CD4-positive, alpha-beta T cell treated with Interferon gamma for 1 hour (primary cell): ENCODE measurements around the gene PBRM1.

Experiments used
- DNase-seq: peaks from one replicate; pipeline ENCODE4 v3.0.0-alpha.2; 2020

The PBRM1 gene

GRCh38 chr3:52663098-52663497 lies 22.6 kb downstream of the PBRM1 start:
- DNase-seq: no peak

DNA sequence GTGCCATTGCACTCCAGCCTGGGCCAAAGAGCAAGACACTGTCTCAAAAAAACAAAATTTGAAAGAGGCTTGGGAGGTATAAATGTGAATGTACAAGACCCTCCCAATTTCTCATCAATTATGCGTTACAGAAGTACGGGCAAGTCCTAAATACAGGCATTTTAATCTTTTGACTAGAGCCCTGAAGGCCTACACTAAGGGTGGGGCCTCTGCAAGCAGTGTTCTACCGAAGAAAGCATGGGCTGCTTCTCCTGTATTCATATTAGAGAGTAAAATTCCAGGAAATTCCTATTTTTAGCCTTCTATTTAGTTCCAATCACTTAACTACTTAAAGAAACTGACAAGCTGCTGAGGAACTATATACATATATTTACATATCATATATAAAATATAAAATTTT lies 25.7 kb downstream of the PBRM1 start:
- DNase-seq: no peak

DNA sequence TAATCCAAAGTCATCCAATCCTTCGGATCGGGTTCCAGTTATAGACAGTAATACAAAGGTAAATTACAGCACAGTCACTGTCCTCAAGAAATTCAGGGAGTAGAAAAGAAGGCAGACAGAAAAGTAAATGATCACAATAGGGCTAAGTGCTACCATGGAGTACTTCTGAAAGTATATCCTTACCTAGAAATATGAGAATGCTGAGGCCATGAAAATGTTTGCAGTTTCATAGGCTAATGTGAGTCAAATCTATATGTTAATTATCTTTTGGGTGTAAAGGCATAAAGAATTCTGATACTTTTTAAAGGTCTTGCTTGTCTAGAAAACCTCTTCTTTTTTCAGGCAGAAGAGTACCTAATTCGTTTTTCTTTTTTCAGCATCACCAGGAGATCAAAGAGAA lies 29.8 kb downstream of the PBRM1 start:
- no peak for DNase-seq

GRCh38 chr3:52651592-52651991 lies 34.1 kb downstream of the PBRM1 start:
- no peak for DNase-seq

DNA sequence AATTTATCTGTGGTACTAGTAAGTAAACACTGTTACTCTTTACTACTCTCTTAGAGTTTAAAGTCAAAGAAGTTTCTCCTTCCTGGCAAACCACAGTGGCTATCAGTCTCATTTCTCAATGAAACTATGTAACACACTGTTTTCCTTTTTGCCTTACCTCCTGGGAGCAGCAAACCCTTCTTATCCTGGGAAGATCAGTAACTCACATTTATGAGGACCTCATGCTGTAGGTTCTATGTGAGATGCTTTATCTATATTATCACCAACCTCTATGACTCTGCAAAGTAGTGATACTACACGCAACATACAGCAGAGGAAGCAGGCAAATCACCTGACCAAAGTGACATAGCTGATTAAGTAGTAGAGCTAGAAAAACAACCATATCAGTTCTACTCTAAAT lies 35.3 kb downstream of the PBRM1 start:
- no peak for DNase-seq

GRCh38 chr3:52649461-52650210 lies 36.1 kb downstream of the PBRM1 start:
- no peak for DNase-seq

DNA sequence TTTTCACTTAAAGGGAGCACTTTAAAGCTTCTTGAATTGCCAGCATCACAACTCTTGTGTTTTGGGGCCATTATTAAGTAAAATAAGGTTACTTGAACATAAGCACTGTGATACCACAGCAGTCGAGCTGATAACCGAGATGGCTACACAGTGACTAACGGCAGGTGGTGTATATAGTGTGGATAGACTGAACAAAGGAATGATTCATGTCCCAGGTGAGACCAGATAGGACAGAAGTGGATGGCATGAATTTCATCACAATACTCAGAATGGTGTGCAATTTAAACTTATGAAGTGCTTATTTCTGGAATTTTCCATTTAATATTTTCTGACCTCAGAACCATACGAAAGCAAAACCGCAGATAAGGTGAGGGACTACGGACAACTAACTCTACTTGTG lies 40.2 kb downstream of the PBRM1 start:
- no peak for DNase-seq

DNA sequence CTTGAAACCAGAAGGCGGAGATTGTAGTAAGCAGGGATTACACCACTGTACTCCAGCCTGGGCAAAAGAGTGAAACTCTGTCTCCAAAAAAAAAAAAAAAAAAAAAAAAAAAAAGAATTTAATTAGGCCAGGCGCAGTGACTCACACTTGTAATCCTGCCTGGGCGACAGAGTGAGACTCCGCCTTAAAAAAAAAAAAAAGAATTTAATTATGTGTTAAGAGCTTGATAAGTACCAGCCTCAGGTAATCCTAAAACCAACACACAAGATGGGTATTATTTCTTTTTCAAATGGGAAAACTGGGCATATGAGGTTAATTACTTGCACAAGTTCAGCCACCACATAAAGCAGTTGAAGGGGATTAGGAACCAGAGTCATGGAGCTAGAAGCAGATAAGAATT lies 49.0 kb downstream of the PBRM1 start:
- no peak for DNase-seq

DNA sequence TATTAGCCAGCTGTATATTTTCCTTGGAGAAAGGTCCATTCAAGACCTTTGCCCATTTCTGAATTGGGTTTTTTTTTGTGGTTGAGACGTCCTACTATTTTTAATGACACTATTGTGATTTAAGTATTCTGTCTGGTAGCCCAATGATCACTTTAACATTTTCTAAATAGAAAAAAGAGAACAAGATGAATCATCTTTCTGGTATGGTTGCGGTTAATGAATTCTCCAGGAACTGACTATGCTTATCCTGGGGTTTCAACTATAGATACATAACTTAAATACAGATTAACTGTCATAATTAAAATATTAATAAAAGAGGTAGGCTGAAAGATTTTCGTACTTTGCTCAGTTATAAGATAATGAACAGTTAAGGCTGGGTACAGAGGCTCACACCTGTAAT lies 51.9 kb downstream of the PBRM1 start:
- no peak for DNase-seq

GRCh38 chr3:52625041-52625440 lies 60.7 kb downstream of the PBRM1 start:
- no peak for DNase-seq

DNA sequence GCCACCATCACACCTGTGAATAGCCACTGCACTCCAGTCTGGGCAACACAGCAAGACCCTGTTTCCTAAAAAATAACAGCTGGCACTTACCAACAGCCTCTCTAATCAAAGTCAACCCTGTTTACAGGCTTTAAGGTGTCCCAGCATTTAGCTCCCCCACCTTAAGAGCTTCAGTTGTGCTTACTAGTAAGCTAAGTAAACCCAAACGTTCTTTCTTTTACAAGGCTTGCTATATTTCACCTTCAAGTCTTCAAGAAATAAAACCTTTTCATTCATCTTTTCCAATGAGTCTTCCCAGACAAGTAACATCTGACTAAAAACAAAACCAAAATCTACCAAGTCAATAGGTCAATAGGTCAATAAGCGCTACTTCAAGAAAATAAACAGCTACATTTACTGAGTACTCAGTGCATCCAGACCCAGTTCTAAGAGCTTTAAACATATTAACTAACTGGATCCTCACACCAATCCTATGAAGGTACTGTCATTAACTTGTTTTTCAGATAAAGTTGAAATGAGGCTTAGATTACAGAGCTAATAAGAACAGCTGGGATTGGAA lies 62.4 kb downstream of the PBRM1 start:
- DNase-seq: no peak

- DNase-seq: no peak
These were observed 65.1 kb downstream of the PBRM1 start for GRCh38 chr3:52620580-52620979.

- no peak for DNase-seq
These were observed 70.5 kb downstream of the PBRM1 start for GRCh38 chr3:52615166-52615565.

DNA sequence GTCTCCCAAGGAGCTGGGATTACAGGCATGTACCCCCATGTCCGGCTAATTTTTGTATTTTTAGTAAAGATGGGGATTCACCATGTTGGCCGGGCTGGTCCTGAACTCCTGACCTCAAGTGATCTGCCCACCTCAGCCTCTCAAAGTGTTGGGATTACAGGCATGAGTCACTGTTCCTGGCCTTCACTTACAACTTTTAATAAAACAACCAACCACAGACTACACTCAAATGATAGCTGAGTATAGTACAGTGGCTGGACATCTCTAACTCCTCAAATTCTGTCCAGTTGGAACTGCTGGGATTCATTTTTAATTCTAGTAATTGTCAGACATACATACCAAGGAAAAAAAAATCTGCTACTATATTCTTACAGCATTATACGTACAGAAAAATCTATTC lies 71.0 kb downstream of the PBRM1 start:
- DNase-seq: no peak

GRCh38 chr3:52609316-52609815 lies 76.3 kb downstream of the PBRM1 start:
- no peak for DNase-seq

- DNase-seq: no peak
These were observed 77.4 kb downstream of the PBRM1 start for GRCh38 chr3:52608337-52608736.

DNA sequence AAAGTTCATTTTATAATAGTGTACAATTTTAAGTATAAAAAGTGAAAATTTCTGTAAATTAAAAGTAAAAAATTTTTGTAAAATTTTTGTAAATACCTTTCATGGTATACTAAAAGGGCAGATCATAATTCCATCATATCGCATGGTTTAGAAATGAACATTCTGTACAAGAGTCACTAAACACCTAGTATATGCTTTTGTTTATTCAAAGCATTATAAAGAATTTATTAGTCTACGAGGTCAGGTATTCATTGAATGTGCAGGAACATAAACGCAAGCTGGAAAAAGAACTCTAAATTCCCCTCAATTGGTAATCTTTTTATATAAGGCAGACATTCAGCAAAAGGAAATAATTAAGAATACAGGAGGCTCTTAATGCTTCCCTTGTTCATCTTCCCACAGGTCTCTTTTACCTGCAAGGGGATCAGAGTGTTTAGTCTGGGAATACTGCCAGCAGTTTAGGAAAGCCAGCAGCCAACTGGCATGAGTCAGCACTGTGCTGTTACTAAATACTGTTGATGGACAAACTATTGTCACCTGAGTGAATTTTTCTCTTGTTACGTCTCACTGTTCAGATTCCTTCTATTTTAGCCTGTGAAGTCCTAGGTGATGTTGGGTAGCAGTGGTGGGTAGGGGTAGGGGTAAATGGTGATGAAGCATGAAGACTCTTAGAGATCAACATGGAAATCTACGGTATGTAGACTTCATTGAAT lies 79.2 kb downstream of the PBRM1 start:
- no peak for DNase-seq

GRCh38 chr3:52600258-52600657 lies 85.5 kb downstream of the PBRM1 start:
- DNase-seq: no peak

- DNase-seq: no peak
These were observed 89.0 kb downstream of the PBRM1 start for GRCh38 chr3:52596658-52597265.

DNA sequence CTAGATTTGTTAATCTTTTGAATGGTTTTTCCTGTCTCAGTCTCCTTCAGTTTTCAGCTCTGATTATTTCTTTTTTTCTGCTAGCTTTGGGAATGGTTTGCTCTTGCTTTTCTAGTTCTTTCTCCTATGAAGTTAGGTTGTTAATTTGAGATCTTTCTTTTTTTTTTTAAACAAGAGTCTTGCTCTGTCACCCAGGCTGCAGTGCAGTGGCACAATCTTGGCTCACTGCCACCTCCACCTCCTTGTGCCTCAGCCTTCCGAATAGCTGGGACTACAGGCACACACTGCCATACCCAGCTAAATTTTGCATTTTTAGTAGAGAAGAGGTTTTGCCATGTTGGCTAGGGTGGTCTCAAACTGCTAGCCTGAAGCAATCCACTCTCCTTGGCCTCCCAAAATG lies 92.6 kb downstream of the PBRM1 start:
- no peak for DNase-seq

DNA sequence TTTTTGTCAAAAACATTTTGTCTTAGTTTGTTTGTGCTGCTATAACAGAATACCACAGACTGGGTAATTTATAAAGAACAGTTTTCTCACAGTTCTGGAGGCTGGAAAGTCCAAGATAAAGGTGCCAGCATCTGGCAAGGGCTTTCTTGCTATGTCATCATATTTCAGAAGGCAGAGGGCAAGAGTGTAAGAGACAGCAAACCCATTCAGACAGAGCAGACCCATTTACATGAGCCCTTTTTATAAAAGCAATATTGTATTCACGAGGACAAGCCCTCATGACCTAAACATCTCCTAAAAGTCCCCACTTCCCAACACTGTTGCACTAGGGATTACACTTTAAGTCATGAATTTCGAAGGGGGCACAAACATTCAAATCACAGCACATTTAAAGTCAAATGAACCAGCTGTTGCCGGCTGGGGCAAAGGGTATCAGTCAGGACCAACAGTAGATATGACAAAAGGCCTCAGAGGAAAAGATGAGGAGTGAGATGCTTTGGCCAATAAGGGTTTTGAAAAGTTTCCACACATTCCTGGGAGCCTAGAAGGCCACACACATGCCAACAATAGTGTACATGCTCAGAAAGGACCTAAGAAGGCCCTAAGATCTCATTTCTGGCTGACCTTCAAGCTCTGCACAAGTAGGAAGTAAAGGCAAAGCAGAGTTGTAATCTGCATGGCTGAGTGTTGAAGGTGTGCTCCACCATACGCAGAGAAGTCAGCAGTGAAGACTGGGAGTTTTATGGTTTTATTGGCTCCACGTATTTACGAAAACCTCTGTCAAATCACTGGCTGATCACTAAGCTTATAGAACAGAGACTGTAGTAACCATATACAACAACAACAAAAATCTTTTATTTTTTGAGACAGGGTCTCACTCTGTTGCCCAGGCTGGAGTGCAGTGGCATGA lies 111.4 kb downstream of the PBRM1 start:
- no peak for DNase-seq

GRCh38 chr3:52572221-52572620 lies 113.5 kb downstream of the PBRM1 start:
- DNase-seq: no peak

GRCh38 chr3:52570076-52570475 lies 115.6 kb downstream of the PBRM1 start:
- DNase-seq: no peak
